Neural progenitor cell (in vitro differentiated cells): ENCODE results near the gene MYO16.

Experiments used
- EZH2 ChIP-seq: fragments of 200-600 bp; sonication (generic); IDR thresholded peaks from 2 replicates; pipeline ENCODE4 v1.6.1; 2017; ENCODE audit warnings: antibody characterized with exemption, mild to moderate bottlenecking, moderate library complexity
- TF ChIP-seq, protein P1 (sequence below): fragments of 200-600 bp; sonication (generic); IDR thresholded peaks from 2 replicates; pipeline ENCODE4 v1.5.1; 2017; ENCODE audit warnings: antibody characterized with exemption, mild to moderate bottlenecking

DNA sequence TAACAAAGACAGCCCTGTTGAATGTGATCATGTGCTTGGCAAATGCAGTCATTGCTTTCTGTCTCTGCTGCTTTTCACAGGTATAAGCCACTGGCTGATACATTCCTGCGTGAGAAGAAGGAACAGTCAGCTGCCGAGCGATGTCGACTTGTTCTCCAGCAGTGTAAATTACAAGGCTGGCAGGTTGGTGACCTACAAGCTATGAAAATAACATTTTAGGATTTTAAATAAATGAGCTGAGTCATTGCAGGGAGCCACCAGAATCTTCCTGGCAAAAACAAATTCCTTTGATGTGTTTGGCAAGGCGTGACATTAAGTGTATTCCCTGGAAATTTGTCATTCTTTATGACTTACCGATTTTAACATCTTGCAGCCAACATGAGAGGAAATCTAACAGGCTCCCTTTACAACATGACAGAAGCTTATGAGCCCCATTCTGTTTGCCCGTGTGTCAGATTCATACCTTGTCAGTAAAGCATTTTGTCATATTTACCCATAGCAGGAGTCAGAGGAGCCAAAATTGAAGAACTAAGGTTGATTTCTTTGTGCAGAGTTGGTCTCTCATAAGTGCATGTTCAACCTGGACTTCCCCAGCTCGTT, 471.4 kb downstream of the MYO16 start:
- no peak for TF ChIP-seq EZH2
- TF ChIP-seq, protein P1, sequence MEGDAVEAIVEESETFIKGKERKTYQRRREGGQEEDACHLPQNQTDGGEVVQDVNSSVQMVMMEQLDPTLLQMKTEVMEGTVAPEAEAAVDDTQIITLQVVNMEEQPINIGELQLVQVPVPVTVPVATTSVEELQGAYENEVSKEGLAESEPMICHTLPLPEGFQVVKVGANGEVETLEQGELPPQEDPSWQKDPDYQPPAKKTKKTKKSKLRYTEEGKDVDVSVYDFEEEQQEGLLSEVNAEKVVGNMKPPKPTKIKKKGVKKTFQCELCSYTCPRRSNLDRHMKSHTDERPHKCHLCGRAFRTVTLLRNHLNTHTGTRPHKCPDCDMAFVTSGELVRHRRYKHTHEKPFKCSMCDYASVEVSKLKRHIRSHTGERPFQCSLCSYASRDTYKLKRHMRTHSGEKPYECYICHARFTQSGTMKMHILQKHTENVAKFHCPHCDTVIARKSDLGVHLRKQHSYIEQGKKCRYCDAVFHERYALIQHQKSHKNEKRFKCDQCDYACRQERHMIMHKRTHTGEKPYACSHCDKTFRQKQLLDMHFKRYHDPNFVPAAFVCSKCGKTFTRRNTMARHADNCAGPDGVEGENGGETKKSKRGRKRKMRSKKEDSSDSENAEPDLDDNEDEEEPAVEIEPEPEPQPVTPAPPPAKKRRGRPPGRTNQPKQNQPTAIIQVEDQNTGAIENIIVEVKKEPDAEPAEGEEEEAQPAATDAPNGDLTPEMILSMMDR = no peak
